Gastroesophageal sphincter (tissue), 4 donors: ENCODE measurements around the gene SGCD. TPM values are rescaled to one million over a fixed set of nuclear protein-coding genes. Genes with fewer than 3 reads are reported as not detected.

Experiments used
- ATAC-seq: fragments of 150-250 bp; one replicate; pipeline ENCODE4 v1.9.1; 2016; ENCODE audit warnings: mild to moderate bottlenecking, moderate library complexity
- H3K27ac ChIP-seq, 4 donors: fragments of 200-600 bp; sonication (generic) in 3 of 4; 1 replicate in 3 of 4; 2 replicates in 1 of 4; pipeline ENCODE4 v1.5.1; 2016 to 2019
- H3K27me3 ChIP-seq: fragments of 200-600 bp; sonication (generic); one replicate; pipeline ENCODE4 v1.5.1; 2019
- H3K36me3 ChIP-seq, 2 donors: fragments of 200-600 bp; sonication (generic); one replicate each; pipeline ENCODE4 v1.5.1; 2019; ENCODE audit warnings: control low read depth in 1 of 2
- H3K4me1 ChIP-seq, 3 donors: fragments of 200-600 bp; sonication (generic); 1 replicate in 2 of 3; 2 replicates in 1 of 3; pipeline ENCODE4 v1.5.1; 2016 to 2019; ENCODE audit warnings: control low read depth in 2 of 3
- H3K4me3 ChIP-seq, 2 donors: fragments of 200-600 bp; sonication (generic); one replicate each; pipeline ENCODE4 v1.5.1; 2019; ENCODE audit warnings: mild to moderate bottlenecking in 1 of 2, moderate library complexity in 1 of 2
- H3K9me3 ChIP-seq, 3 donors: fragments of 200-600 bp; sonication (generic); one replicate each; pipeline ENCODE4 v1.5.1; 2017 to 2019; ENCODE audit warnings: control low read depth in 2 of 3
- EP300 ChIP-seq: sonication (generic); formaldehyde crosslinking; IDR thresholded peaks from one replicate; pipeline ENCODE4 v1.6.1; 2017; ENCODE audit warnings: antibody characterized with exemption, mild to moderate bottlenecking
- POLR2A ChIP-seq, 2 donors: fragments of 450-650 bp; IDR thresholded peaks; one replicate each; pipeline ENCODE4 v1.6.1; 2017; ENCODE audit warnings: antibody characterized with exemption in 2 of 2, mild to moderate bottlenecking in 2 of 2, moderate library complexity in 1 of 2
- POLR2AphosphoS5 ChIP-seq: sonication (generic); formaldehyde crosslinking; IDR thresholded peaks from one replicate; pipeline ENCODE4 v1.6.1; 2017; ENCODE audit warnings: antibody characterized with exemption
- WGBS, 2 donors: methylation state at CpG; one replicate each; pipeline ENCODE4 v1.1.5; 2018; ENCODE audit warnings: low coverage in 1 of 2; 5-methylcytosine and 5-hydroxymethylcytosine counted together
- total RNA-seq, 4 donors: library from RNA; depleted of rRNA; stranded (reverse); fragments of >200 nt; gene quantifications; one replicate each; pipeline ENCODE4 v1.1.0, GENCODE V29; 2016
- TF ChIP-seq, protein P1 (sequence below), 4 experiments: fragments of 200-600 bp in 2 of 4; fragments of 450-650 bp in 2 of 4; sonication (generic) in 1 of 4; IDR thresholded peaks; one replicate each; pipeline ENCODE4 v1.5.1; 2017 to 2019; ENCODE audit warnings: antibody characterized with exemption in 4 of 4, mild to moderate bottlenecking in 2 of 4, moderate library complexity in 2 of 4

Gene SGCD
- total RNA-seq, 4 donors from 2014 or later = 8.8 to 61.3 (median 33.7) TPM

DNA sequence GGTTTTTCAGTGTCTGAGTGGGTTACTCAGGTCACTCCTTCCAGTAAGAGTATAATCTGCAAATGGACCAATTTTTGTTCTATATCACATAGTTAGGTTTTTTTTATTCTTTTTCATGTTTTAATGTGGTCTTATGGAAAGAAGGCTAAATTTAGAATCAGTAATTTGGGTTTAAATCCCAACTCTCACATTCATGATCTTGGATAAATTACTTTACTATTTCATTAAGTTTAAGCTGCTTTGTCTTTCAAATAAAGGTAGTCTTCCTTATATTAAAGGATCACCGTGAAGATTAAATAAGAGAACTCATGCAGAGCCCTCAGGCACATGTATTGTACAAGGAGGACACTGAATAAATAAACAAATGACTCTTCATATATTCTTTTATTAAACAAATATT, 234.7 kb downstream of the SGCD start:
- Histone ChIP-seq H3K4me1 (peaks cover 0 to 22% (median 2%) of the 10 kb centered on the region in 3 donors), H3K4me3 (no peak overlapping the region), H3K9me3 (no peaks in the 10 kb centered on the region), H3K27me3 (no peaks in the 10 kb centered on the region), H3K27ac (no peak overlapping the region), H3K36me3 (no peaks in the 10 kb centered on the region)
- TF ChIP-seq, protein P1, sequence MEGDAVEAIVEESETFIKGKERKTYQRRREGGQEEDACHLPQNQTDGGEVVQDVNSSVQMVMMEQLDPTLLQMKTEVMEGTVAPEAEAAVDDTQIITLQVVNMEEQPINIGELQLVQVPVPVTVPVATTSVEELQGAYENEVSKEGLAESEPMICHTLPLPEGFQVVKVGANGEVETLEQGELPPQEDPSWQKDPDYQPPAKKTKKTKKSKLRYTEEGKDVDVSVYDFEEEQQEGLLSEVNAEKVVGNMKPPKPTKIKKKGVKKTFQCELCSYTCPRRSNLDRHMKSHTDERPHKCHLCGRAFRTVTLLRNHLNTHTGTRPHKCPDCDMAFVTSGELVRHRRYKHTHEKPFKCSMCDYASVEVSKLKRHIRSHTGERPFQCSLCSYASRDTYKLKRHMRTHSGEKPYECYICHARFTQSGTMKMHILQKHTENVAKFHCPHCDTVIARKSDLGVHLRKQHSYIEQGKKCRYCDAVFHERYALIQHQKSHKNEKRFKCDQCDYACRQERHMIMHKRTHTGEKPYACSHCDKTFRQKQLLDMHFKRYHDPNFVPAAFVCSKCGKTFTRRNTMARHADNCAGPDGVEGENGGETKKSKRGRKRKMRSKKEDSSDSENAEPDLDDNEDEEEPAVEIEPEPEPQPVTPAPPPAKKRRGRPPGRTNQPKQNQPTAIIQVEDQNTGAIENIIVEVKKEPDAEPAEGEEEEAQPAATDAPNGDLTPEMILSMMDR (IDR thresholded peaks at IDR 0.05) = no peak
- TF ChIP-seq POLR2AphosphoS5 (no peak), POLR2A (IDR thresholded peaks at IDR 0.05) (no peak), EP300 (no peak)
- 75 to 81% methylated on average over 1 of the region's 1 CpG for WGBS, 2 donors
- ATAC-seq = no peak

DNA sequence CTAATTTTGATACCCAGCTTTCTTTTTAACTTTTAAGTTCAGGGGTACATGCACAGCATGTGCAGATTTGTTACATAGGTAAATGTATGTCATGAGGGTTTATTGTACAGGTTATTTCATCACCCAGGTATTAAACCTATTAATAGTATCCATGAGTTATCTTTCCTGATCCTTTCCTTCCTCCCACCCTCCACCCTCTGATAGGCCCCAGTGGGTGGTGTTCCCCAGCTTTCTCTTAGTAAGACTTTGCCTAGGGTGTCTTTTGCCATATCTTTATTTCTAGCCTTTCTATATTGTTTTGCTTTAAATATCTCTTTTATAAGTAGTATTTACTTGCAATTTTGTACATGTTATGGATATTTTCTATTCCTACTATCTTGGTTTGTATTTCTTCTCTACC, 243.7 kb downstream of the SGCD start:
- Histone ChIP-seq H3K9me3 (no peaks in the 10 kb centered on the region), H3K4me3 (no peak overlapping the region), H3K27me3 (no peaks in the 10 kb centered on the region), H3K36me3 (no peaks in the 10 kb centered on the region), H3K4me1 (peaks cover 0 to 9% (median 0%) of the 10 kb centered on the region in 3 donors), H3K27ac (no peak overlapping the region)
- no peak for ATAC-seq
- no peak for TF ChIP-seq POLR2AphosphoS5
- no peak for TF ChIP-seq EP300
- TF ChIP-seq, protein P1 (IDR thresholded peaks at IDR 0.05) = no peak
- no peak for TF ChIP-seq POLR2A (IDR thresholded peaks at IDR 0.05)

DNA sequence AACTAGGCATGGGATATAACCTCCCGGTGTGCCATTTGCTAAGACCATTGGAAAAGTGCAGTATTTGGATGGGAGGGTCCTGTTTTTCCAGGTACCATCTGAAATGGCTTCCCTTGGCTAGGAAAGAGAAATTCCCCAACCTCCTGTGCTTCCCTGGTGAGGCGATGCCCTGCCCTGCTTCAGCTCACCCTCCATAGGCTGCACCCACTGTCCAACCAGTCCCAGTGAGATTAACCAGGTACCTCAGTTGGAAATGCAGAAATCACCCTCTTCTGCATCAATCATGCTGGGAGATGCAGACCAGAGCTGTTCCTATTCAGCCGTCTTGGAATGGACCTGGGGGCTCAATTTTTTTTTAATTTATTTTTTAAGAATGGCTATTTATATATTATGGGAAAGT, 254.8 kb downstream of the SGCD start:
- H3K4me3 ChIP-seq = no peak overlapping the region
- 0 to 36% methylated on average over 1 of the region's 3 CpGs for WGBS, 2 donors
- H3K27me3 ChIP-seq = no peaks in the 10 kb centered on the region
- peaks cover 0 to 24% (median 0%) of the 10 kb centered on the region in 3 donors for H3K9me3 ChIP-seq
- H3K4me1 ChIP-seq = peaks cover 7 to 47% (median 13%) of the 10 kb centered on the region in 3 donors
- TF ChIP-seq POLR2AphosphoS5 = no peak
- TF ChIP-seq EP300 = no peak
- TF ChIP-seq, protein P1 (IDR thresholded peaks at IDR 0.05) = no peak
- TF ChIP-seq POLR2A (IDR thresholded peaks at IDR 0.05) = no peak
- no peaks in the 10 kb centered on the region for H3K36me3 ChIP-seq
- peak; percentile 6 for ATAC-seq
- H3K27ac ChIP-seq = peak overlapping the region; percentile 81 to 99 (median 84)

DNA sequence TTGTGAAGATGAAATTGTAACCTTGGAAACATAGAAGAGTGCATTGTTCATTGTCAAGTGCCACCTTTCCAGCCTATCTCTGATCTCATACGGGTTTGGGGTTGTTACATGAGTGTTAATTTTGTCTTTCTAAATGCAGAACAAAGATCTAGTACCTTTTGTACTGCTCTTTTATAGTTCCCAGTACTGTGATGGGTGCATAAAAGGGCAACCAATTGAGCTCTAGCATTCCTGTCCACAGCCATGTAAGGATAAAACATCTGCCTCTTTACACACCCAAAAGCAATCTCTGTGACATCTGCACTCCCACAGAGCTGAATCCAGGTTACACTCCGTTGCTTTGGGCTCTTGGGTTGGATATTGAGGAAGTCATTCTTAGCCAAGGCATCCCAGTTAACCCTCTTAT, 255.2 kb downstream of the SGCD start:
- ATAC-seq = peak; percentile 83
- TF ChIP-seq POLR2A (IDR thresholded peaks at IDR 0.05) = no peak
- peak; percentile 10 for TF ChIP-seq POLR2AphosphoS5
- TF ChIP-seq, protein P1 (IDR thresholded peaks at IDR 0.05) = no peak
- TF ChIP-seq EP300 = peak; percentile 62
- Histone ChIP-seq H3K9me3 (peaks cover 0 to 24% (median 0%) of the 10 kb centered on the region in 3 donors), H3K36me3 (no peaks in the 10 kb centered on the region), H3K4me1 (peaks cover 7 to 51% (median 13%) of the 10 kb centered on the region in 3 donors), H3K27me3 (no peaks in the 10 kb centered on the region), H3K4me3 (no peak overlapping the region), H3K27ac (peak overlapping the region; percentile 81 to 99 (median 84))
- 28 to 30% methylated on average over 2 of the region's 2 CpGs for WGBS, 2 donors

DNA sequence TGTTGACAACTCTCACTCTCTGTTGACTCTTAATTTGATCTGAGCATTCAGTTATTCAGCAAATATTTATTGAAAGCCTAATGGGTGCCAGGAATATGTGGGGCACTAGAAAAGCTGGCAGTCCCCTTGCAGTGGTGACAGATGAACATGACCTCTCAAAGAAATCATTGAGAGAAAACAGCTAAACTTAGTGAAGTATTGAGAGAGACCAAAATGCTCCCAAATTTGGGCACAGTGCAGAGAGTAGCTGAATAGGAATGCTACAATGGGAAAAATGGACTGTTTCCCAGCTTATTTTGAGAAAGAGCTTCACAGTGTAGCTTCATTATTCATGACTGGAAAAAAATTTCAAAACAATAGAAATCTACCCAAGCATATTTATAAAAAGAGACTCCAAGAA, 257.9 kb downstream of the SGCD start:
- no peak overlapping the region for H3K4me3 ChIP-seq

More for the DNA sequence above, 257.9 kb downstream of the SGCD start:
- peak; percentile 55 for ATAC-seq
- Histone ChIP-seq H3K27me3 (no peaks in the 10 kb centered on the region), H3K36me3 (no peaks in the 10 kb centered on the region), H3K4me1 (peaks cover 7 to 74% (median 13%) of the 10 kb centered on the region in 3 donors), H3K9me3 (peaks cover 0 to 10% (median 0%) of the 10 kb centered on the region in 3 donors), H3K27ac (peak overlapping the region; percentile 81 to 99 (median 84))
- TF ChIP-seq, protein P1 (IDR thresholded peaks at IDR 0.05) = no peak
- TF ChIP-seq EP300 (no peak), POLR2AphosphoS5 (peak; percentile 46)
